Skeletal muscle tissue (tissue), 4 donors: ENCODE data around the gene KIF1C. TPM values are rescaled to one million over a fixed set of nuclear protein-coding genes. Genes with fewer than 3 reads are reported as not detected.

Experiments
- H3K27ac ChIP-seq: one replicate; pipeline ENCODE4 v1.7.0; 2013; ENCODE audit warnings: mild to moderate bottlenecking, low read depth, low read length, inconsistent platforms
- H3K27me3 ChIP-seq, 3 donors: one replicate each; pipeline ENCODE4 v1.7.0; 2013; ENCODE audit warnings: low read length in 3 of 3; ENCODE audit not compliant: control insufficient read depth in 3 of 3, insufficient read depth in 3 of 3
- H3K36me3 ChIP-seq, 3 donors: one replicate each; pipeline ENCODE4 v1.7.0; 2013; ENCODE audit warnings: low read length in 3 of 3; ENCODE audit not compliant: control insufficient read depth in 3 of 3, insufficient read depth in 3 of 3
- H3K4me1 ChIP-seq, 3 donors: one replicate each; pipeline ENCODE4 v1.7.0; 2013; ENCODE audit warnings: low read length in 3 of 3, mild to moderate bottlenecking in 3 of 3; ENCODE audit not compliant: control insufficient read depth in 3 of 3, insufficient read depth in 3 of 3
- H3K4me3 ChIP-seq, 3 donors: one replicate each; pipeline ENCODE4 v1.7.0; 2013; ENCODE audit warnings: low read length in 3 of 3
- H3K9ac ChIP-seq, 3 donors: one replicate each; pipeline ENCODE4 v1.7.0; 2013; ENCODE audit warnings: low read length in 3 of 3, mild to moderate bottlenecking in 3 of 3, moderate library complexity in 2 of 3, low read depth in 1 of 3
- H3K9me3 ChIP-seq, 3 donors: one replicate each; pipeline ENCODE4 v1.7.0; 2013; ENCODE audit warnings: low read length in 3 of 3; ENCODE audit not compliant: control insufficient read depth in 3 of 3
- total RNA-seq: library from RNA; depleted of rRNA; stranded (reverse); fragments of >200 nt; gene quantifications from one replicate; pipeline ENCODE4 v1.2.3, GENCODE V29; 2014
- donor health status: Osteomylitis.

Gene KIF1C
- total RNA-seq, 1 donor from 2014 or later, result 47.5 TPM

- Histone ChIP-seq H3K27me3 (no peaks in the 10 kb centered on the region), H3K9ac (peak overlapping the region; percentile 96 to 99 (median 99)), H3K36me3 (peaks cover 25 to 32% (median 26%) of the 10 kb centered on the region in 3 donors), H3K9me3 (no peaks in the 10 kb centered on the region), H3K4me1 (peaks cover 50 to 62% (median 61%) of the 10 kb centered on the region in 3 donors), H3K4me3 (peak overlapping the region; percentile 92 to 99 (median 96)), H3K27ac (peak overlapping the region; percentile 99)
Observed at GRCh38 chr17:4998732-4999429, 1.1 kb downstream of the KIF1C start.

DNA sequence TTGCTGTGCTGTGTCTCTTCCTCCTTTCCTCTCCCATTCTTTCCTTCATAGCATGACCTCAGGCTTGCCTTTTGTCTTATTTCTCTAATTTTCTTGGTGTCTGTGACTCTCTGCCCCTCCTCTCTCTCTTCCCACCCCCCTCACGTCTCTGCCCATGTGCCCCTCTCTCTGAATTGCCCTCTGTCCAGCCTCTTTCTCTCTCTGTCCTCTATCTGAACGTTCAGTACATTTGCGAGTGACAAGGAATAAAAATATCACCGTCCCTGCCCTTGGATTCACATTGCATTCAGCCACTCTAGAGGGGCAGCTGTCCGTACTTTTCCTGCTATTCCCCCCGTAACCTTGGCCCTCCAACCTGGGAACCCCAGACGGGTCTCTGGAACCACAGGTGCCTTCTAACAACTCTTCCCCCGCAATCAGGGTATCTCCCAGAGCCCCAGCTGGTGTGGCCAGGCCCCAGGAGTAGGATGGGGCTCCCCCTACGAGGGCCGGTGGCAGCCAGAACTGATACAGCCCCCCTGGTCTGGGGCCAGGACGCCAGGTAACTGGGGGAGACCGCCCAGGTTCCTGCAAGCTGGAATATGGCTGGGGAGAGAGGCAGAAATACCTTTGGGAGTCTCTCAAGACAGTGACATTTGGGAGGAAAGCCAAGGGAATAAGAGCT lies 1.8 kb downstream of the KIF1C start:
- no peaks in the 10 kb centered on the region for H3K27me3 ChIP-seq
- H3K4me1 ChIP-seq, result peaks cover 50 to 68% (median 61%) of the 10 kb centered on the region in 3 donors
- peaks cover 32 to 39% (median 33%) of the 10 kb centered on the region in 3 donors for H3K36me3 ChIP-seq
- peak overlapping the region; percentile 99 for H3K27ac ChIP-seq
- peak overlapping the region; percentile 96 to 99 (median 99) for H3K9ac ChIP-seq
- peak overlapping the region; percentile 92 to 99 (median 96) for H3K4me3 ChIP-seq
- no peaks in the 10 kb centered on the region for H3K9me3 ChIP-seq

DNA sequence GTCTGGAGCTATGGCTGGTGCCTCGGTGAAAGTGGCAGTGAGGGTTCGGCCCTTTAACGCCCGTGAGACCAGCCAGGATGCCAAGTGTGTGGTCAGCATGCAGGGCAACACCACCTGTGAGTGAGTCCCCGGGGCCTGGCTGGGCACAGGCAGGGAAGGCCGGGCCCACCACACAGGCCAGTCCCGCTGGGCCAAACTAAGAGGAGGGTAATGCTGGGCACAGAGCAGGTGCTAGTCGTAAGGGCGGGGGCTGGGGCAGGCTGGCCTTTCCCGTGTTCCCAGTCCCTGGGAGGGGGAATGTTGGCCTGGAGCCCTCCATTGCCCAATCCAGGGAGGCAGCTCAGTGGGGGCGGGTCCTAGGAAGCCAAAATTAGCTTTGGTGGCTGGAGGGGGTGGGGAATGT lies 2.5 kb downstream of the KIF1C start:
- Histone ChIP-seq H3K27me3 (no peaks in the 10 kb centered on the region), H3K4me3 (peak overlapping the region; percentile 92 to 99 (median 96)), H3K4me1 (peaks cover 50 to 68% (median 61%) of the 10 kb centered on the region in 3 donors)

GRCh38 chr17:5002121-5002788 lies 4.5 kb downstream of the KIF1C start:
- peak overlapping the region; percentile 9 to 49 (median 25) for H3K4me3 ChIP-seq
- H3K36me3 ChIP-seq, result peaks cover 53 to 60% (median 58%) of the 10 kb centered on the region in 3 donors

More for the DNA sequence above, 2.5 kb downstream of the KIF1C start:
- H3K9me3 ChIP-seq, result no peaks in the 10 kb centered on the region
- peak overlapping the region; percentile 96 to 99 (median 99) for H3K9ac ChIP-seq
- H3K36me3 ChIP-seq, result peaks cover 39 to 45% (median 40%) of the 10 kb centered on the region in 3 donors
- peak overlapping the region; percentile 99 for H3K27ac ChIP-seq

DNA sequence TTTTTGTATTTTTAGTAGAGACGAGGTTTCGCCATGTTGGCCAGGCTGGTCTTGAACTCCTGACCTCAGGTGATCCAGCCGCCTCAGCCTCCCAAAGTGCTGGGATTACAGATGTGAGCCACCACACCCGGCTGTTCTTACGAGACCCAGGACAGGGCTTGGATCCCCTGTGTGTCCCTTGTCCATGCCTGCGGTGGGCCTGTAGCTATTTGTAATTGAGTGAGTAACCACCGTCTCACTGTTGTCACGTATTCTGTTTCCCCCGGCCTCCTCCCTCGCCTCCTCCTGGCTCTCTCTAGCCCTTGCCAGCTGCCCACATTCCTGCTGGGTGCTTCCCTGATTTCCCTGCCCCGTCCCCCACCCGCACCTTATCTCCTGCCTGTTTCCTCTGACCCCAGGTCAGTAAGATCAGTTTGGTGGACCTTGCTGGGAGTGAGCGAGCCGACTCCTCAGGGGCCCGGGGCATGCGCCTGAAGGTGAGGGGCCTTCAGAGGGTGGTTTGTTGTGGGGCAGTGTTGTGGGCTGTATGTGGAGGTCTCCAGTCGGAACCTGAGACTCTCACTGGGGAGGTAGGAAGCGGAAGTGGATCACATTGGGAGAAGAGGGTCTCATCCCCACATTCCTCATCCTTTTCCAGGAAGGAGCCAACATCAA lies 5.6 kb downstream of the KIF1C start:
- H3K9ac ChIP-seq, result peak overlapping the region in 2 of 3 donors; percentile 41 to 99
- H3K36me3 ChIP-seq, result peaks cover 64 to 71% (median 69%) of the 10 kb centered on the region in 3 donors
- no peaks in the 10 kb centered on the region for H3K9me3 ChIP-seq
- H3K27me3 ChIP-seq, result no peaks in the 10 kb centered on the region
- H3K4me3 ChIP-seq, result no peak overlapping the region
- H3K4me1 ChIP-seq, result peaks cover 44 to 60% (median 54%) of the 10 kb centered on the region in 3 donors
- H3K27ac ChIP-seq, result peak overlapping the region; percentile 99

More at GRCh38 chr17:5002121-5002788, 4.5 kb downstream of the KIF1C start:
- peaks cover 44 to 61% (median 54%) of the 10 kb centered on the region in 3 donors for H3K4me1 ChIP-seq
- H3K27me3 ChIP-seq, result no peaks in the 10 kb centered on the region
- H3K9ac ChIP-seq, result peak overlapping the region; percentile 5 to 99 (median 37)
- H3K27ac ChIP-seq, result peak overlapping the region; percentile 99
- H3K9me3 ChIP-seq, result no peaks in the 10 kb centered on the region

DNA sequence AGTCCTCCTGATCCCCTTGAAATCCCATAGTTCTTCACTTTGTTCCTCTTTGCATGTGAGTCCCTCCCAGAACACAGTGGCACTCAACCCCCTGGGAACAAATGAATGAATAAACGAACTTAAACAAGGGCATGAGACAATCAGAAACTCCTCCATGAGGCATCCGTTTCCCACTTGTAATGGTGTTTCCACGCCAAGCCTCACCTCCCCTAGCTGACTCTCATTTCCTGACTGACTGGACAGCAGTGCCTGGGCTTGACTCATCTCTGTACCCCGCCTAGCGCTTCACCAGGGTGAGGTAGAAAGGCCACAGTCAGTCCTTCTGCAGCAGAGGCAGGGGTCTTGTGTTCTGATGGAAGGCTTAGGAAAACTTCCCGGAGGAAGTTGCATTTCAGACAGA lies 14.2 kb downstream of the KIF1C start:
- H3K27ac ChIP-seq, result no peak overlapping the region
- H3K27me3 ChIP-seq, result no peaks in the 10 kb centered on the region
- no peaks in the 10 kb centered on the region for H3K9me3 ChIP-seq
- H3K4me3 ChIP-seq, result no peak overlapping the region
- no peaks in the 10 kb centered on the region for H3K4me1 ChIP-seq
- H3K9ac ChIP-seq, result no peak overlapping the region
- peaks cover 66 to 78% (median 77%) of the 10 kb centered on the region in 3 donors for H3K36me3 ChIP-seq

- H3K27ac ChIP-seq, result no peak overlapping the region
- H3K9me3 ChIP-seq, result no peaks in the 10 kb centered on the region
- no peaks in the 10 kb centered on the region for H3K27me3 ChIP-seq
- no peak overlapping the region for H3K4me3 ChIP-seq
- no peaks in the 10 kb centered on the region for H3K4me1 ChIP-seq
- H3K9ac ChIP-seq, result no peak overlapping the region
- peaks cover 60 to 71% (median 68%) of the 10 kb centered on the region in 3 donors for H3K36me3 ChIP-seq
Observed at GRCh38 chr17:5014357-5014756, 16.6 kb downstream of the KIF1C start.

- no peaks in the 10 kb centered on the region for H3K9me3 ChIP-seq
- H3K27ac ChIP-seq, result no peak overlapping the region
- H3K9ac ChIP-seq, result no peak overlapping the region
- peaks cover 0 to 2% (median 0%) of the 10 kb centered on the region in 3 donors for H3K4me1 ChIP-seq
- H3K36me3 ChIP-seq, result peaks cover 57 to 68% (median 64%) of the 10 kb centered on the region in 3 donors
- H3K4me3 ChIP-seq, result no peak overlapping the region
- H3K27me3 ChIP-seq, result no peaks in the 10 kb centered on the region
Observed at GRCh38 chr17:5019475-5019956, 21.8 kb downstream of the KIF1C start.

DNA sequence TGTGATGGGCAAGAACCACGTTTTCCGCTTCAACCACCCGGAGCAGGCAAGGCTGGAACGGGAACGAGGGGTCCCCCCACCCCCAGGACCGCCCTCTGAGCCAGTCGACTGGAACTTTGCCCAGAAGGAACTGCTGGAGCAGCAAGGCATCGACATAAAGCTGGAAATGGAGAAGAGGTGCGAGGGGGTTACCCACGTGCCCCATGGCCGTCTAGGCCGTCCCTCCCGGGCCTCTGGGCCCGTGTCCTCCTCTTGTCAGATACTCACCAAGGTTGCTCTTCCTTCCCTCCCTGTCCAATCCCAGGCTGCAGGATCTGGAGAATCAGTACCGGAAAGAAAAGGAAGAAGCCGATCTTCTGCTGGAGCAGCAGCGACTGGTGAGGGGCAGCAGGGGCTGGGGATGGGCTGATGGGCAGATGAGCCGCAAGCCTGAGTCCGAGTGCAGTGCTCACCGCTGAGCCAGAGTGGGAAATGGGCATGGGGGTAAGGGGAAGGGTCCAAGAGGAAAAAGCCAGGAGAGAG lies 22.8 kb downstream of the KIF1C start:
- Histone ChIP-seq H3K36me3 (peaks cover 49 to 65% (median 58%) of the 10 kb centered on the region in 3 donors), H3K4me1 (peaks cover 0 to 2% (median 0%) of the 10 kb centered on the region in 3 donors), H3K9me3 (no peaks in the 10 kb centered on the region), H3K27ac (no peak overlapping the region), H3K27me3 (no peaks in the 10 kb centered on the region), H3K9ac (no peak overlapping the region), H3K4me3 (no peak overlapping the region)
